Liver (tissue), 3 donors: Measurements from ENCODE around the gene C4A.
"Not testable (repeated sequence)": the region's sequence is repeated elsewhere in the genome, so short reads cannot be mapped to it uniquely, and the experiment has no call there.

Source experiments
- GABPA ChIP-seq, 2 donors: IDR thresholded peaks in 1 of 2; conservative IDR thresholded peaks in 1 of 2; 2 replicates each; pipeline ENCODE4 v1.6.1; 2016; ENCODE audit warnings: antibody characterized with exemption in 2 of 2, mild to moderate bottlenecking in 1 of 2, moderate library complexity in 1 of 2
- HNF4A ChIP-seq, 2 donors: conservative IDR thresholded peaks; 2 replicates each; pipeline ENCODE4 v1.6.1; 2016; ENCODE audit warnings: antibody characterized with exemption in 2 of 2, mild to moderate bottlenecking in 2 of 2
- JUND ChIP-seq, 2 donors: IDR thresholded peaks; 2 replicates each; pipeline ENCODE4 v1.6.1; 2016; ENCODE audit warnings: antibody characterized with exemption in 2 of 2
- RAD21 ChIP-seq, 2 donors: IDR thresholded peaks; 2 replicates each; pipeline ENCODE4 v1.6.1; 2016; ENCODE audit warnings: antibody characterized with exemption in 2 of 2, mild to moderate bottlenecking in 2 of 2
- SP1 ChIP-seq: IDR thresholded peaks from 2 replicates; pipeline ENCODE4 v1.6.1; 2018; ENCODE audit warnings: antibody characterized with exemption, mild to moderate bottlenecking
- TAF1 ChIP-seq: conservative IDR thresholded peaks from 2 replicates; pipeline ENCODE4 v1.6.1; 2016; ENCODE audit warnings: antibody characterized with exemption, mild to moderate bottlenecking
- YY1 ChIP-seq: IDR thresholded peaks from 2 replicates; pipeline ENCODE4 v1.6.1; 2016; ENCODE audit warnings: antibody characterized with exemption, mild to moderate bottlenecking
- TF ChIP-seq, protein P1 (sequence below): fragments of 150-350 bp; IDR thresholded peaks from 2 replicates; pipeline ENCODE4 v1.5.1; 2017; ENCODE audit warnings: improper control_type of control experiment, low read depth, low read length; ENCODE audit not compliant: missing input control
- TF ChIP-seq, protein P2 (sequence below): IDR thresholded peaks from 2 replicates; pipeline ENCODE4 v1.6.1; 2016; ENCODE audit warnings: antibody characterized with exemption
- TF ChIP-seq, protein P3 (sequence below): IDR thresholded peaks from 2 replicates; pipeline ENCODE4 v1.6.1; 2016; ENCODE audit warnings: antibody characterized with exemption, mild to moderate bottlenecking
- TF ChIP-seq, protein P4 (sequence below): IDR thresholded peaks from 2 replicates; pipeline ENCODE4 v1.6.1; 2016; ENCODE audit warnings: antibody characterized with exemption
- donor health status: healthy.
- donor health status: healthy.

DNA sequence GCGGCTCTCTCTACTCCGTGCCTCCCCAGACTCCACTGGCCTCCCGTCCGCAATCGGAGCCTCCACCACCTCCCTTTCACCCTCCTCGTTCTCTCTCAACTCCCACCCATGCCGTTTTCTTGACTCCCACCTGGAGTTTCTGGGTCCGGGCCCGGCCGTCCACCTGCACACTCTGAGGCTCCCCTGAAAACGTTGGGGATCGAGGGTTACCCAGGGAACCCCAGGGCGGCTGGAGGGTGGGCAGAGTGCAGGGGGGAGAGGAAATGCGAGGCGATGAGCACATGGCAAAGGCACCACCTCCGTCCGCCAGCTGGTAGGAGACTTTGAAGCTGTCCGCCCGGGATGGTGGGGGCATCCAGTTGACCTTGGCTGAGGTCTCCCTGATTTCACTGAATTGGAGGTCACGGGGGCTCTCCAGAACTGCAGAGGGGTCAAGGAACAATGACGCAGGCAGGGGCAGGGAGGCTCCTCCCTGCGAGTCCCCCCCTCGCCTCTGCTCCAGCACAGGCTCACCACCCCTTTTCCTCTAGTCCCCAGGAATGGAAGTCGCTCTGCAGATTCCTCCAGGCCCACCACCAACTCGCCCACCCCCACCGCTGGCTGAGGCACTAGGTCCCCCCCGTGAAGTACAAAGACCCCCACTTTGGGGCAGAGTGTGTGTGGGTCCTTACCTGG lies 29.1 kb downstream of the C4A start:
- TF ChIP-seq, protein P1, sequence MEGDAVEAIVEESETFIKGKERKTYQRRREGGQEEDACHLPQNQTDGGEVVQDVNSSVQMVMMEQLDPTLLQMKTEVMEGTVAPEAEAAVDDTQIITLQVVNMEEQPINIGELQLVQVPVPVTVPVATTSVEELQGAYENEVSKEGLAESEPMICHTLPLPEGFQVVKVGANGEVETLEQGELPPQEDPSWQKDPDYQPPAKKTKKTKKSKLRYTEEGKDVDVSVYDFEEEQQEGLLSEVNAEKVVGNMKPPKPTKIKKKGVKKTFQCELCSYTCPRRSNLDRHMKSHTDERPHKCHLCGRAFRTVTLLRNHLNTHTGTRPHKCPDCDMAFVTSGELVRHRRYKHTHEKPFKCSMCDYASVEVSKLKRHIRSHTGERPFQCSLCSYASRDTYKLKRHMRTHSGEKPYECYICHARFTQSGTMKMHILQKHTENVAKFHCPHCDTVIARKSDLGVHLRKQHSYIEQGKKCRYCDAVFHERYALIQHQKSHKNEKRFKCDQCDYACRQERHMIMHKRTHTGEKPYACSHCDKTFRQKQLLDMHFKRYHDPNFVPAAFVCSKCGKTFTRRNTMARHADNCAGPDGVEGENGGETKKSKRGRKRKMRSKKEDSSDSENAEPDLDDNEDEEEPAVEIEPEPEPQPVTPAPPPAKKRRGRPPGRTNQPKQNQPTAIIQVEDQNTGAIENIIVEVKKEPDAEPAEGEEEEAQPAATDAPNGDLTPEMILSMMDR, result not testable (repeated sequence)
- TF ChIP-seq, protein P2, sequence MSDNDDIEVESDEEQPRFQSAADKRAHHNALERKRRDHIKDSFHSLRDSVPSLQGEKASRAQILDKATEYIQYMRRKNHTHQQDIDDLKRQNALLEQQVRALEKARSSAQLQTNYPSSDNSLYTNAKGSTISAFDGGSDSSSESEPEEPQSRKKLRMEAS, result not testable (repeated sequence)
- TF ChIP-seq, protein P3, sequence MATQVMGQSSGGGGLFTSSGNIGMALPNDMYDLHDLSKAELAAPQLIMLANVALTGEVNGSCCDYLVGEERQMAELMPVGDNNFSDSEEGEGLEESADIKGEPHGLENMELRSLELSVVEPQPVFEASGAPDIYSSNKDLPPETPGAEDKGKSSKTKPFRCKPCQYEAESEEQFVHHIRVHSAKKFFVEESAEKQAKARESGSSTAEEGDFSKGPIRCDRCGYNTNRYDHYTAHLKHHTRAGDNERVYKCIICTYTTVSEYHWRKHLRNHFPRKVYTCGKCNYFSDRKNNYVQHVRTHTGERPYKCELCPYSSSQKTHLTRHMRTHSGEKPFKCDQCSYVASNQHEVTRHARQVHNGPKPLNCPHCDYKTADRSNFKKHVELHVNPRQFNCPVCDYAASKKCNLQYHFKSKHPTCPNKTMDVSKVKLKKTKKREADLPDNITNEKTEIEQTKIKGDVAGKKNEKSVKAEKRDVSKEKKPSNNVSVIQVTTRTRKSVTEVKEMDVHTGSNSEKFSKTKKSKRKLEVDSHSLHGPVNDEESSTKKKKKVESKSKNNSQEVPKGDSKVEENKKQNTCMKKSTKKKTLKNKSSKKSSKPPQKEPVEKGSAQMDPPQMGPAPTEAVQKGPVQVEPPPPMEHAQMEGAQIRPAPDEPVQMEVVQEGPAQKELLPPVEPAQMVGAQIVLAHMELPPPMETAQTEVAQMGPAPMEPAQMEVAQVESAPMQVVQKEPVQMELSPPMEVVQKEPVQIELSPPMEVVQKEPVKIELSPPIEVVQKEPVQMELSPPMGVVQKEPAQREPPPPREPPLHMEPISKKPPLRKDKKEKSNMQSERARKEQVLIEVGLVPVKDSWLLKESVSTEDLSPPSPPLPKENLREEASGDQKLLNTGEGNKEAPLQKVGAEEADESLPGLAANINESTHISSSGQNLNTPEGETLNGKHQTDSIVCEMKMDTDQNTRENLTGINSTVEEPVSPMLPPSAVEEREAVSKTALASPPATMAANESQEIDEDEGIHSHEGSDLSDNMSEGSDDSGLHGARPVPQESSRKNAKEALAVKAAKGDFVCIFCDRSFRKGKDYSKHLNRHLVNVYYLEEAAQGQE, result not testable (repeated sequence)
- not testable (repeated sequence) for TF ChIP-seq TAF1; RAD21 (IDR thresholded peaks at IDR 0.05); YY1; HNF4A (conservative IDR thresholded peaks at IDR 0.05); JUND (IDR thresholded peaks at IDR 0.05); GABPA (IDR thresholded peaks at IDR 0.05 in 1 of 2, conservative IDR thresholded peaks at IDR 0.05 in 1 of 2); SP1
- TF ChIP-seq, protein P4, sequence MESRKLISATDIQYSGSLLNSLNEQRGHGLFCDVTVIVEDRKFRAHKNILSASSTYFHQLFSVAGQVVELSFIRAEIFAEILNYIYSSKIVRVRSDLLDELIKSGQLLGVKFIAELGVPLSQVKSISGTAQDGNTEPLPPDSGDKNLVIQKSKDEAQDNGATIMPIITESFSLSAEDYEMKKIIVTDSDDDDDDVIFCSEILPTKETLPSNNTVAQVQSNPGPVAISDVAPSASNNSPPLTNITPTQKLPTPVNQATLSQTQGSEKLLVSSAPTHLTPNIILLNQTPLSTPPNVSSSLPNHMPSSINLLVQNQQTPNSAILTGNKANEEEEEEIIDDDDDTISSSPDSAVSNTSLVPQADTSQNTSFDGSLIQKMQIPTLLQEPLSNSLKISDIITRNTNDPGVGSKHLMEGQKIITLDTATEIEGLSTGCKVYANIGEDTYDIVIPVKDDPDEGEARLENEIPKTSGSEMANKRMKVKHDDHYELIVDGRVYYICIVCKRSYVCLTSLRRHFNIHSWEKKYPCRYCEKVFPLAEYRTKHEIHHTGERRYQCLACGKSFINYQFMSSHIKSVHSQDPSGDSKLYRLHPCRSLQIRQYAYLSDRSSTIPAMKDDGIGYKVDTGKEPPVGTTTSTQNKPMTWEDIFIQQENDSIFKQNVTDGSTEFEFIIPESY, result not testable (repeated sequence)
